Neural cell (in vitro differentiated cells): ENCODE data around the gene CHRNB4. TPM values are rescaled to one million over a fixed set of nuclear protein-coding genes. Genes with fewer than 3 reads are reported as not detected.

Experiments used
- H2AFZ ChIP-seq: fragments of 200-600, 300-800 bp; sonication (generic), shearing (Covaris generic); 2 replicates; pipeline ENCODE4 v1.6.0; 2014; ENCODE audit warnings: low read depth, mild to moderate bottlenecking, antibody characterized with exemption, low read length, moderate library complexity
- H3F3A ChIP-seq: fragments of 200-600 bp; shearing (Covaris generic); 2 replicates; pipeline ENCODE4 v1.6.1; 2016; ENCODE audit warnings: mild to moderate bottlenecking, moderate library complexity, mixed read lengths, antibody characterized with exemption, low read length; ENCODE audit not compliant: insufficient read depth, poor library complexity, severe bottlenecking
- H3K27ac ChIP-seq: fragments of 200-600, 300-800 bp; sonication (generic), shearing (Covaris generic); 2 replicates; pipeline ENCODE4 v1.5.1; 2014; ENCODE audit warnings: mild to moderate bottlenecking, low read length, moderate library complexity
- H3K27me3 ChIP-seq: fragments of 300-800, 200-600 bp; sonication (generic), shearing (Covaris generic); 2 replicates; pipeline ENCODE4 v1.6.0; 2014; ENCODE audit warnings: mild to moderate bottlenecking, low read depth, low read length, moderate library complexity; ENCODE audit not compliant: insufficient read depth
- H3K36me3 ChIP-seq: fragments of 300-800, 200-600 bp; sonication (generic), shearing (Covaris generic); 2 replicates; pipeline ENCODE4 v1.5.1; 2014; ENCODE audit warnings: mild to moderate bottlenecking, antibody characterized with exemption, low read length, moderate library complexity; ENCODE audit not compliant: insufficient read depth
- H3K4me2 ChIP-seq: fragments of 300-800, 200-600 bp; sonication (generic), shearing (Covaris generic); 2 replicates; pipeline ENCODE4 v1.6.0; 2014; ENCODE audit warnings: mild to moderate bottlenecking, low read length
- H3K4me3 ChIP-seq: fragments of 300-800, 200-600 bp; sonication (generic), shearing (Covaris generic); 2 replicates; pipeline ENCODE4 v1.5.1; 2014; ENCODE audit warnings: mild to moderate bottlenecking, low read length, moderate library complexity
- H3K79me2 ChIP-seq: fragments of 200-600 bp; shearing (Covaris generic); replicated peaks from 2 replicates; pipeline ENCODE4 v1.6.0; 2014; ENCODE audit warnings: mild to moderate bottlenecking, low read length, moderate library complexity; ENCODE audit not compliant: insufficient read depth
- H3K9ac ChIP-seq: fragments of 300-800, 200-600 bp; sonication (generic), shearing (Covaris generic); 2 replicates; pipeline ENCODE4 v1.6.1; 2016; ENCODE audit warnings: mild to moderate bottlenecking, low read length, mixed read lengths
- H3K9me2 ChIP-seq: fragments of 200-600 bp; shearing (Covaris generic); 2 replicates; pipeline ENCODE4 v1.6.1; 2016; ENCODE audit warnings: mild to moderate bottlenecking, low read length, mixed read lengths; ENCODE audit not compliant: insufficient read depth
- H3K9me3 ChIP-seq: fragments of 200-600, 300-800 bp; sonication (generic), shearing (Covaris generic); 2 replicates; pipeline ENCODE4 v1.6.1; 2016; ENCODE audit warnings: mild to moderate bottlenecking, mixed run types, low read length, moderate library complexity, mixed read lengths
- H4K20me1 ChIP-seq: fragments of 200-600 bp; shearing (Covaris generic); 2 replicates; pipeline ENCODE4 v1.6.1; 2016; ENCODE audit warnings: mild to moderate bottlenecking, mixed run types; ENCODE audit not compliant: insufficient read depth
- CTCF ChIP-seq: fragments of 450-650 bp; IDR thresholded peaks from 2 replicates; pipeline ENCODE4 v1.5.1; 2014; ENCODE audit warnings: antibody characterized with exemption, mild to moderate bottlenecking, moderate library complexity; ENCODE audit not compliant: poor library complexity, severe bottlenecking
- EP300 ChIP-seq: fragments of 450-650 bp; conservative IDR thresholded peaks from 2 replicates; pipeline ENCODE4 v1.6.1; 2014; ENCODE audit warnings: antibody characterized with exemption, mild to moderate bottlenecking, moderate library complexity; ENCODE audit not compliant: poor library complexity, severe bottlenecking
- EZH2 ChIP-seq: fragments of 200-600, 300-800 bp; shearing (Covaris generic), sonication (generic); IDR thresholded peaks from 2 replicates; pipeline ENCODE4 v1.6.1; 2014; ENCODE audit warnings: antibody characterized with exemption, low read length, borderline replicate concordance, mild to moderate bottlenecking; ENCODE audit not compliant: insufficient read depth, poor library complexity, severe bottlenecking
- MXI1 ChIP-seq: fragments of 450-650 bp; conservative IDR thresholded peaks from 2 replicates; pipeline ENCODE4 v1.6.1; 2014; ENCODE audit warnings: antibody characterized with exemption, mild to moderate bottlenecking; ENCODE audit not compliant: poor library complexity, severe bottlenecking
- POLR2AphosphoS5 ChIP-seq: IDR thresholded peaks from 2 replicates; pipeline ENCODE4 v1.6.1; 2012
- RAD21 ChIP-seq: fragments of 450-650 bp; conservative IDR thresholded peaks from 2 replicates; pipeline ENCODE4 v1.6.1; 2014; ENCODE audit warnings: antibody characterized with exemption, mild to moderate bottlenecking, moderate library complexity
- REST ChIP-seq: IDR thresholded peaks from 2 replicates; pipeline ENCODE4 v1.6.1; 2012; ENCODE audit warnings: borderline replicate concordance
- SMC3 ChIP-seq: fragments of 450-650 bp; conservative IDR thresholded peaks from 2 replicates; pipeline ENCODE4 v1.6.1; 2014; ENCODE audit warnings: antibody characterized with exemption, mild to moderate bottlenecking, moderate library complexity; ENCODE audit not compliant: poor library complexity
- TAF1 ChIP-seq: IDR thresholded peaks from 2 replicates; pipeline ENCODE4 v1.6.1; 2012; ENCODE audit warnings: low read depth
- polyA plus RNA-seq: library from polyadenylated mRNA; depleted of rRNA; stranded (reverse); fragments of >200 nt; gene quantifications from 2 replicates; pipeline ENCODE4 v1.2.3, GENCODE V29; 2014

Gene CHRNB4
- polyA plus RNA-seq, 1 donor from 2014 or later, result not detected

DNA sequence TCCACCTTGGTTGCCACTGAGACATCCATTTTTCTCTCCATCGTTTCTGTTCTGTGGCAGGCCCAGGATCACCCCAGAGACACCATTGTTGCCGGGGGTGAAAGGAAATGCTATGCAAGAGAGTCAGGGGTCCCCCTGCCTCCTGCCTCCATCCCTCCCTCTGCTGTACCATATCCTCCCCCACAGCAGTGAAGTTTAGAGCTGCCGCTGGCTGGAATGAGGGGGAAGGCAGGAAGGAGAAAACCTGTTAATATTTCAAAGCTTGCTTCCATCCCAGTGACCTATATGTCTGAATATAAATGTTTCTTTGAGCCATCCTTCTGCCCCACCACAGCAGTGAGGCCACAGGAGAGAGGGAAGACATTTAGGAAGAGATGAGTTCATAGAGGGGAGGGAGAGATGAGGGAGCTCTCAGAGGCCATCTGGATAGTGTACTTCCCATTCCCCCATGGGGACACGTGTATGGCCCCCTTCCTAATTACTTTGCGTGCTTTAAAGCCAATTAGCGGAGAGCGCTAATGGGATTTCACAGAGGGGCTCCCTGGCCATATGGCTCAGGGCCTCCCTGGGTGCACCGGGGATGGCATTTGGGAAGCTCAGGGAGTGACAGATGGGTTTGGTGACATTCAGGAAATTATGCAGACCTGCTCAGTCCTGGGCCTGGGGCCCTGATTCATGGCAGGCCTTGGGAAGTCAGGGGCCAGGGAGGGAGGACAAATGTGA, 40.4 kb upstream of the CHRNB4 start:
- Histone ChIP-seq H3K27me3 (no peaks in the 10 kb centered on the region), H3K4me2 (no peak overlapping the region), H3K4me3 (no peak overlapping the region), H2AFZ (no peak overlapping the region), H3K36me3 (no peaks in the 10 kb centered on the region), H3K9me2 (no peaks in the 10 kb centered on the region), H3K9me3 (no peaks in the 10 kb centered on the region), H3K9ac (no peak overlapping the region), H3K27ac (no peak overlapping the region), H3F3A (no peaks in the 10 kb centered on the region), H3K79me2 (no peaks in the 10 kb centered on the region), H4K20me1 (no peaks in the 10 kb centered on the region)
- TF ChIP-seq TAF1 (no peak), POLR2AphosphoS5 (no peak), REST (no peak), RAD21 (no peak), MXI1 (no peak), SMC3 (no peak), EZH2 (no peak)

DNA sequence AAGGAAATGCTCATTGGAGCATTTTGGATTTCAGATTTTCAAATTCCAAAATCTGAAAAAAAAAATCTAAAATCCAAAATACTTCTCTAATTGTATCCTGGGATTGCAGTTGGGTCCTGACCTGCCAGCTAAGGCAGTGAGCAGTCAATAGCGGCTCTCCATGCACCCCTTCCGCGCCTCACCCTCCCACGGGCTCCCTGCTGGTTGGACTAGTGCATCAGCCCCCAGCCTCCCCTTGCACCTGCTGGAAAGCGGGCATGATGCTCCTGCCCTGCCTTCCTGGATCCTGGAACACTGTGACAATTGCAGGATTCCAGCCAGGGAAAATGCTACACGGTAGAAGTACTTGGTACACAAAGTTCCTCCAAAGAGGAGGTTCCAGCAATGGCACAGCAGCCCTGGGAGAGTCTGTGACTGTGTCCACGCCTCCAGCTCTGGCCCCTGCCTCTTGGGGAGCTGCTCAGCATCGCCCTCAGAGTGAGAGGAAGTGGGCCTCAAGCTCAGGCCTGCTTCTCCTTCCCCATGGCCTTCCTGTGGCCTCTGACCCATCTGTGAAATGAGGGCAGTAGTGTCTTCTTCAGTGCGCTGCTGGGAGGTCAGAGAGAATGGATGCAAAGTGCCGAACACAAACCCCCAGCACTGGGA, 39.5 kb upstream of the CHRNB4 start:
- Histone ChIP-seq H3K4me3 (no peak overlapping the region), H3K27ac (no peak overlapping the region), H3K9me2 (no peaks in the 10 kb centered on the region), H3K79me2 (no peaks in the 10 kb centered on the region), H3K27me3 (no peaks in the 10 kb centered on the region), H3K36me3 (no peaks in the 10 kb centered on the region), H2AFZ (no peak overlapping the region), H3K4me2 (no peak overlapping the region), H3F3A (no peaks in the 10 kb centered on the region), H3K9ac (no peak overlapping the region), H4K20me1 (no peaks in the 10 kb centered on the region), H3K9me3 (no peaks in the 10 kb centered on the region)
- TF ChIP-seq EZH2 (no peak), RAD21 (no peak), EP300 (no peak), TAF1 (no peak), CTCF (no peak)
